Measurements from ENCODE around the gene QRICH2. TPM values are rescaled to one million over a fixed set of nuclear protein-coding genes. Genes with fewer than 3 reads are reported as not detected.

The QRICH2 gene
- total and polyA plus RNA-seq, 4 donors: 0.56 to 6.1 (median 0.67) TPM

DNA sequence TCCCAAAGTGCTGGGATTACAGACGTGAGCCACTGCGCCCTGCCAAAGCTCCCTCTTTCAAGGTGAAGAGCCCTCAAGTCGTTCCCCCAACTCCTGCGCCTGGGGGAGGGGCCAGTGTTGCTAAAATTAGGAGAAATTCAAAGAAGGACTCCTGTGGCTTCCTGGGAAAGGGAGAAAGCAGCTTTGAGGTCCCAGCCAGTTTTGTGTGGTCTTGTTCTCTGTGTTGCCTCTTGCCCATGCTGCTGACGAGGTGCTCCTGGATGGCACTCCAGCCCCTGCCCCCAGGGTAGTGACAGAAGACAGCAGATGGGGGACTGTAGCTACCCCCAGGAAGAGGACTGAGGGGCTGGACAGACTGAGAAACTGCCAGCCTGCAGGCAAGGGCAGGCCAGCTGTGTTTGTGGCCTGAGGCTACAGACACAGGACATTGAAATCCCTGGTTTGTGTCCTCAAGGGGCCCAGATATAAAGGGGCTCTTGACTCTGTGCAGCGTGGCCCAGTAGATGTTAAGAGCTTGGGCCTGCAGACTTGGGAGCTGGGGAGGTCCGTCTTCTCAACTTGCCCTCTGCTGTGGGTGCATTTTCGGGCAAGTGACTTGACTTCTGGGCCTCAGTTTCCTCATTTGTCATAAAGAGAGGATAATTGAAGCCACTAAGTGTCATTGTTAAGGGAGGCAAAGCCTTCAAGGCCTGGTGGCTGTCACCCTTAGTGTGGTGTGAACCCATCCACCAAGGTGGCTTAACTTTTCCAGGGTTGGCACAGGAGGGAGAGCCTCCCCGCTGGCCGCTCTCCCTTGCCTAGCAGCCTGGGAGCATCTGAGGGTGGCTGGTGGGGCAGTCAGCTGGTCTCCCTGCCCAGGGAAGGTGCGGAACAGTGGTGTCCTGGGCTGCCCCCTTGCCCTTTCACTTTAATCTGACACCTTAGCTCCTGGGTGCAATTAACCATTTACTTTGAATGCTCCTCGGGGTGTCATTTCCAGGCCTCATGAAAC is 38.8 kb downstream of the QRICH2 start:
- Histone ChIP-seq H3K4me3 (ENCODE audit: low read depth in 1 of 3, low read length in 3 of 3) (no peak overlapping the region), H3K9ac (ENCODE audit: low read depth in 1 of 2, low read length in 2 of 2) (no peak overlapping the region), H3K27me3 (ENCODE audit: control insufficient read depth in 4 of 4, insufficient read depth in 4 of 4, low read length in 3 of 4) (no peaks in the 10 kb centered on the region), H3K4me1 (ENCODE audit: control insufficient read depth in 4 of 4, insufficient read depth in 4 of 4, low read length in 3 of 4) (peaks cover 12 to 46% (median 34%) of the 10 kb centered on the region in 4 donors), H3K27ac (ENCODE audit: low read depth in 1 of 2, low read length in 2 of 2) (no peak overlapping the region), H3K36me3 (ENCODE audit: control insufficient read depth in 4 of 4, insufficient read depth in 3 of 4, low read depth in 1 of 4, low read length in 3 of 4) (peaks cover 0 to 2% (median 0%) of the 10 kb centered on the region in 4 donors), H3K9me3 (ENCODE audit: control insufficient read depth in 4 of 4, low read length in 3 of 4) (no peaks in the 10 kb centered on the region)
- WGBS: 81% methylated on average over 12 of the region's 12 CpGs
- TF ChIP-seq JUND (IDR thresholded peaks at IDR 0.05): no peak
- TF ChIP-seq GABPA (IDR thresholded peaks at IDR 0.05 in 1 of 2, conservative IDR thresholded peaks at IDR 0.05 in 1 of 2): no peak
- TF ChIP-seq, protein P1, sequence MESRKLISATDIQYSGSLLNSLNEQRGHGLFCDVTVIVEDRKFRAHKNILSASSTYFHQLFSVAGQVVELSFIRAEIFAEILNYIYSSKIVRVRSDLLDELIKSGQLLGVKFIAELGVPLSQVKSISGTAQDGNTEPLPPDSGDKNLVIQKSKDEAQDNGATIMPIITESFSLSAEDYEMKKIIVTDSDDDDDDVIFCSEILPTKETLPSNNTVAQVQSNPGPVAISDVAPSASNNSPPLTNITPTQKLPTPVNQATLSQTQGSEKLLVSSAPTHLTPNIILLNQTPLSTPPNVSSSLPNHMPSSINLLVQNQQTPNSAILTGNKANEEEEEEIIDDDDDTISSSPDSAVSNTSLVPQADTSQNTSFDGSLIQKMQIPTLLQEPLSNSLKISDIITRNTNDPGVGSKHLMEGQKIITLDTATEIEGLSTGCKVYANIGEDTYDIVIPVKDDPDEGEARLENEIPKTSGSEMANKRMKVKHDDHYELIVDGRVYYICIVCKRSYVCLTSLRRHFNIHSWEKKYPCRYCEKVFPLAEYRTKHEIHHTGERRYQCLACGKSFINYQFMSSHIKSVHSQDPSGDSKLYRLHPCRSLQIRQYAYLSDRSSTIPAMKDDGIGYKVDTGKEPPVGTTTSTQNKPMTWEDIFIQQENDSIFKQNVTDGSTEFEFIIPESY (IDR thresholded peaks at IDR 0.05): no peak
- no peak for TF ChIP-seq FOXA1 (IDR thresholded peaks at IDR 0.05)
- TF ChIP-seq, protein P2, sequence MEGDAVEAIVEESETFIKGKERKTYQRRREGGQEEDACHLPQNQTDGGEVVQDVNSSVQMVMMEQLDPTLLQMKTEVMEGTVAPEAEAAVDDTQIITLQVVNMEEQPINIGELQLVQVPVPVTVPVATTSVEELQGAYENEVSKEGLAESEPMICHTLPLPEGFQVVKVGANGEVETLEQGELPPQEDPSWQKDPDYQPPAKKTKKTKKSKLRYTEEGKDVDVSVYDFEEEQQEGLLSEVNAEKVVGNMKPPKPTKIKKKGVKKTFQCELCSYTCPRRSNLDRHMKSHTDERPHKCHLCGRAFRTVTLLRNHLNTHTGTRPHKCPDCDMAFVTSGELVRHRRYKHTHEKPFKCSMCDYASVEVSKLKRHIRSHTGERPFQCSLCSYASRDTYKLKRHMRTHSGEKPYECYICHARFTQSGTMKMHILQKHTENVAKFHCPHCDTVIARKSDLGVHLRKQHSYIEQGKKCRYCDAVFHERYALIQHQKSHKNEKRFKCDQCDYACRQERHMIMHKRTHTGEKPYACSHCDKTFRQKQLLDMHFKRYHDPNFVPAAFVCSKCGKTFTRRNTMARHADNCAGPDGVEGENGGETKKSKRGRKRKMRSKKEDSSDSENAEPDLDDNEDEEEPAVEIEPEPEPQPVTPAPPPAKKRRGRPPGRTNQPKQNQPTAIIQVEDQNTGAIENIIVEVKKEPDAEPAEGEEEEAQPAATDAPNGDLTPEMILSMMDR (IDR thresholded peaks at IDR 0.05; ENCODE audit: low read depth, low read length, missing input control): no peak
- no peak for DNase-seq (ENCODE audit: low spot score)

DNA sequence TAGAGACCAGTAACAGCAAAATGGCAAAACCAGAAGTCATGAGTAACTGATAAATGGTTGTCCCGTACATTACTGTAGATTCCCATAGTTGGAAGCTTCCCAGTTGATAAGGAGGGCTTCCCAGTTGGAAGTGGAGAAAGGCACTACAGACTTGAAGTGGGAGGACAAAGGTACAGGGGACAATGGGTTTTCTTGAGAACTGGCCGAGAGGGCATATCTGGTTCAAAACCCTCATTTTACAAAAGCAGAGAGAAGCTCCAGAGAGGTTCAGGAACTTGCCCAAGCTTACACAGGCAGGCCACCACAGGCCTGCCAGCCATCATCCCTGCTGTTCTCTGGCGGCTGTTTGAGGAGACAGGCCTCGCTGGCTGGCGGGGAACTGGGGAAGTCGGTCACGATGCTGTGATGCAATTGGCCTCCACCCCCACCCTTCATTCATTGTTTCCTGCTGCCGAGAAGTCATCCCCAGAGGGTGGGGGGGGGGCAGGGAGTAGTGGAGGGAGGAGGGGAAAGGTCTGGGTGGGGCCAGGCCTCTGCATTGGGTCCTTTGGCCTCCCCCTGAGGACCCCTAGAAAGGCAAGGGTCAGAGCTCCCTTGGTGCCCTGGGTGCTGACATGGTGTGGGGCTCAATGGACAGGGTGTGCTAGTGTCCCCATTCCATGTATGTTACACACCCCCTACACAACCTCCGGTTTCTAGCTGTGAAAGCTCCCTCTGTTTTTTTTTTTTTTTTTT is 39.9 kb downstream of the QRICH2 start:
- Histone ChIP-seq H3K27ac (ENCODE audit: low read depth in 1 of 2, low read length in 2 of 2) (peak overlapping the region; percentile 68 to 74), H3K9me3 (ENCODE audit: control insufficient read depth in 4 of 4, low read length in 3 of 4) (no peaks in the 10 kb centered on the region), H3K9ac (ENCODE audit: low read depth in 1 of 2, low read length in 2 of 2) (peak overlapping the region in 1 of 2 donors; percentile 60), H3K4me1 (ENCODE audit: control insufficient read depth in 4 of 4, insufficient read depth in 4 of 4, low read length in 3 of 4) (peaks cover 12 to 47% (median 34%) of the 10 kb centered on the region in 4 donors), H3K4me3 (ENCODE audit: low read depth in 1 of 3, low read length in 3 of 3) (no peak overlapping the region), H3K27me3 (ENCODE audit: control insufficient read depth in 4 of 4, insufficient read depth in 4 of 4, low read length in 3 of 4) (no peaks in the 10 kb centered on the region), H3K36me3 (ENCODE audit: control insufficient read depth in 4 of 4, insufficient read depth in 3 of 4, low read depth in 1 of 4, low read length in 3 of 4) (peaks cover 0 to 2% (median 0%) of the 10 kb centered on the region in 4 donors)
- WGBS: 48% methylated on average over 9 of the region's 9 CpGs
- TF ChIP-seq TAF1 (conservative IDR thresholded peaks at IDR 0.05) (no peak), FOXA2 (IDR thresholded peaks at IDR 0.05) (no peak), YY1 (IDR thresholded peaks at IDR 0.05) (no peak), RXRA (IDR thresholded peaks at IDR 0.05) (no peak), FOXA1 (IDR thresholded peaks at IDR 0.05) (no peak), EGR1 (IDR thresholded peaks at IDR 0.05; ENCODE audit: low read depth in 2 of 2) (no peak), NR2F2 (IDR thresholded peaks at IDR 0.05) (no peak), GABPA (IDR thresholded peaks at IDR 0.05 in 1 of 2, conservative IDR thresholded peaks at IDR 0.05 in 1 of 2) (no peak), SP1 (IDR thresholded peaks at IDR 0.05) (no peak), HNF4G (IDR thresholded peaks at IDR 0.05) (no peak), RAD21 (IDR thresholded peaks at IDR 0.05) (no peak), HNF4A (conservative IDR thresholded peaks at IDR 0.05) (no peak), JUND (IDR thresholded peaks at IDR 0.05) (no peak)
- TF ChIP-seq, protein P1 (IDR thresholded peaks at IDR 0.05): no peak
- TF ChIP-seq, protein P3, sequence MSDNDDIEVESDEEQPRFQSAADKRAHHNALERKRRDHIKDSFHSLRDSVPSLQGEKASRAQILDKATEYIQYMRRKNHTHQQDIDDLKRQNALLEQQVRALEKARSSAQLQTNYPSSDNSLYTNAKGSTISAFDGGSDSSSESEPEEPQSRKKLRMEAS (IDR thresholded peaks at IDR 0.05): no peak
- TF ChIP-seq, protein P4, sequence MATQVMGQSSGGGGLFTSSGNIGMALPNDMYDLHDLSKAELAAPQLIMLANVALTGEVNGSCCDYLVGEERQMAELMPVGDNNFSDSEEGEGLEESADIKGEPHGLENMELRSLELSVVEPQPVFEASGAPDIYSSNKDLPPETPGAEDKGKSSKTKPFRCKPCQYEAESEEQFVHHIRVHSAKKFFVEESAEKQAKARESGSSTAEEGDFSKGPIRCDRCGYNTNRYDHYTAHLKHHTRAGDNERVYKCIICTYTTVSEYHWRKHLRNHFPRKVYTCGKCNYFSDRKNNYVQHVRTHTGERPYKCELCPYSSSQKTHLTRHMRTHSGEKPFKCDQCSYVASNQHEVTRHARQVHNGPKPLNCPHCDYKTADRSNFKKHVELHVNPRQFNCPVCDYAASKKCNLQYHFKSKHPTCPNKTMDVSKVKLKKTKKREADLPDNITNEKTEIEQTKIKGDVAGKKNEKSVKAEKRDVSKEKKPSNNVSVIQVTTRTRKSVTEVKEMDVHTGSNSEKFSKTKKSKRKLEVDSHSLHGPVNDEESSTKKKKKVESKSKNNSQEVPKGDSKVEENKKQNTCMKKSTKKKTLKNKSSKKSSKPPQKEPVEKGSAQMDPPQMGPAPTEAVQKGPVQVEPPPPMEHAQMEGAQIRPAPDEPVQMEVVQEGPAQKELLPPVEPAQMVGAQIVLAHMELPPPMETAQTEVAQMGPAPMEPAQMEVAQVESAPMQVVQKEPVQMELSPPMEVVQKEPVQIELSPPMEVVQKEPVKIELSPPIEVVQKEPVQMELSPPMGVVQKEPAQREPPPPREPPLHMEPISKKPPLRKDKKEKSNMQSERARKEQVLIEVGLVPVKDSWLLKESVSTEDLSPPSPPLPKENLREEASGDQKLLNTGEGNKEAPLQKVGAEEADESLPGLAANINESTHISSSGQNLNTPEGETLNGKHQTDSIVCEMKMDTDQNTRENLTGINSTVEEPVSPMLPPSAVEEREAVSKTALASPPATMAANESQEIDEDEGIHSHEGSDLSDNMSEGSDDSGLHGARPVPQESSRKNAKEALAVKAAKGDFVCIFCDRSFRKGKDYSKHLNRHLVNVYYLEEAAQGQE (IDR thresholded peaks at IDR 0.05): no peak
- TF ChIP-seq, protein P5, sequence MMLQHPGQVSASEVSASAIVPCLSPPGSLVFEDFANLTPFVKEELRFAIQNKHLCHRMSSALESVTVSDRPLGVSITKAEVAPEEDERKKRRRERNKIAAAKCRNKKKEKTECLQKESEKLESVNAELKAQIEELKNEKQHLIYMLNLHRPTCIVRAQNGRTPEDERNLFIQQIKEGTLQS (IDR thresholded peaks at IDR 0.05): no peak
- DNase-seq (ENCODE audit: low spot score): no peak

Measured in liver (tissue), 9 donors.